Measurements from ENCODE around the gene MYNN.

GRCh38 chr3:169759256-169759655 is 13.9 kb upstream of the MYNN start:
- TF ChIP-seq CTCF (IDR thresholded peaks at IDR 0.05) = no peak
- TF ChIP-seq ZFX (IDR thresholded peaks at IDR 0.05; ENCODE audit: borderline replicate concordance) = no peak

Measured in 22Rv1 (cell line).